ENCODE measurements around the gene PODN. TPM values are rescaled to one million over a fixed set of nuclear protein-coding genes. Genes with fewer than 3 reads are reported as not detected.
A peak's percentile ranks its signal among the peaks of the same experiment; 100 is the strongest.

PODN gene
- total and polyA plus RNA-seq, 4 donors: 1.6 to 10.7 (median 6.5) TPM

GRCh38 chr1:53025769-53026112 is 36.3 kb upstream of the PODN start:
- H3K9me3 ChIP-seq (ENCODE audit: control insufficient read depth, insufficient read depth, low read length): no peaks in the 10 kb centered on the region
- H3K36me3 ChIP-seq (ENCODE audit: control insufficient read depth, insufficient read depth, low read length): peaks cover 10% of the 10 kb centered on the region
- H3K4me3 ChIP-seq (ENCODE audit: low read depth, low read length): no peak overlapping the region
- H3K4me1 ChIP-seq (ENCODE audit: control insufficient read depth, insufficient read depth, low read length): no peaks in the 10 kb centered on the region
- no peak for DNase-seq (ENCODE audit: low read depth in 4 of 6, low spot score in 6 of 6)
- no peaks in the 10 kb centered on the region for H3K27me3 ChIP-seq (ENCODE audit: control insufficient read depth, insufficient read depth, low read length)
- no peak overlapping the region for H3K27ac ChIP-seq (ENCODE audit: low read depth, low read length)
- WGBS (ENCODE audit: insufficient coverage): 75% methylated on average over 2 of the region's 2 CpGs

- Histone ChIP-seq H3K36me3 (ENCODE audit: control insufficient read depth, insufficient read depth, low read length) (peaks cover 10% of the 10 kb centered on the region), H3K27ac (ENCODE audit: low read depth, low read length) (no peak overlapping the region), H3K4me3 (ENCODE audit: low read depth, low read length) (no peak overlapping the region), H3K4me1 (ENCODE audit: control insufficient read depth, insufficient read depth, low read length) (no peaks in the 10 kb centered on the region), H3K9me3 (ENCODE audit: control insufficient read depth, insufficient read depth, low read length) (no peaks in the 10 kb centered on the region), H3K27me3 (ENCODE audit: control insufficient read depth, insufficient read depth, low read length) (no peaks in the 10 kb centered on the region)
- no peak for DNase-seq (ENCODE audit: low read depth in 4 of 6, low spot score in 6 of 6)
- 61% methylated on average over 2 of the region's 2 CpGs for WGBS (ENCODE audit: insufficient coverage)
Measured at GRCh38 chr1:53026254-53026653, 35.8 kb upstream of the PODN start.

DNA sequence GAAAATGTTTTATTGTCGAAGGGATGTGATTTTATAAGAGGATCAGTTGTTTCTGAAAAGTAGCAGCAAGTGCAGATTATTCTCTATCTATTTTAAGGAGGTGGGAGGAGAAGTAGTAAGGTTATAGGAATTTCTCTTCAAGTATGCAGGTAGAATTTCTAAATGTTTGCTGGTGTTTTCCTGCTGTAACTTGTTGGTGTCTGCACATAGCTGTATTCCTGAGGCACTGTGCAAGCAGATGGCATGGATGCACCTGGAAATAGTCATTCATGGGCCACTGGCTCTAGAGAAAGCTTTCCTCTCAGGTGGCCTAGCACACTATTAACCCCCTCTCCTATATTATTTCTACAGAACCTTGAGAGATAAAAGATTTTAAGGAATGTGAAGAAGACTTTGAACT is 30.3 kb upstream of the PODN start:
- H3K27me3 ChIP-seq (ENCODE audit: control insufficient read depth, insufficient read depth, low read length): no peaks in the 10 kb centered on the region
- H3K4me1 ChIP-seq (ENCODE audit: control insufficient read depth, insufficient read depth, low read length): no peaks in the 10 kb centered on the region
- no peak overlapping the region for H3K27ac ChIP-seq (ENCODE audit: low read depth, low read length)
- DNase-seq (ENCODE audit: low read depth in 4 of 6, low spot score in 6 of 6): no peak
- H3K36me3 ChIP-seq (ENCODE audit: control insufficient read depth, insufficient read depth, low read length): peaks cover 10% of the 10 kb centered on the region
- no peaks in the 10 kb centered on the region for H3K9me3 ChIP-seq (ENCODE audit: control insufficient read depth, insufficient read depth, low read length)
- no peak overlapping the region for H3K4me3 ChIP-seq (ENCODE audit: low read depth, low read length)
- WGBS (ENCODE audit: insufficient coverage): no CpG with 5 or more reads among the region's 1 CpG

GRCh38 chr1:53037159-53037558 is 24.9 kb upstream of the PODN start:
- H3K27me3 ChIP-seq (ENCODE audit: control insufficient read depth, insufficient read depth, low read length): no peaks in the 10 kb centered on the region
- DNase-seq (ENCODE audit: low read depth in 4 of 6, low spot score in 6 of 6): no peak
- no peaks in the 10 kb centered on the region for H3K9me3 ChIP-seq (ENCODE audit: control insufficient read depth, insufficient read depth, low read length)
- H3K27ac ChIP-seq (ENCODE audit: low read depth, low read length): no peak overlapping the region
- H3K36me3 ChIP-seq (ENCODE audit: control insufficient read depth, insufficient read depth, low read length): peaks cover 13% of the 10 kb centered on the region
- WGBS (ENCODE audit: insufficient coverage): no CpG with 5 or more reads among the region's 4 CpGs
- H3K4me1 ChIP-seq (ENCODE audit: control insufficient read depth, insufficient read depth, low read length): no peaks in the 10 kb centered on the region
- H3K4me3 ChIP-seq (ENCODE audit: low read depth, low read length): no peak overlapping the region

DNA sequence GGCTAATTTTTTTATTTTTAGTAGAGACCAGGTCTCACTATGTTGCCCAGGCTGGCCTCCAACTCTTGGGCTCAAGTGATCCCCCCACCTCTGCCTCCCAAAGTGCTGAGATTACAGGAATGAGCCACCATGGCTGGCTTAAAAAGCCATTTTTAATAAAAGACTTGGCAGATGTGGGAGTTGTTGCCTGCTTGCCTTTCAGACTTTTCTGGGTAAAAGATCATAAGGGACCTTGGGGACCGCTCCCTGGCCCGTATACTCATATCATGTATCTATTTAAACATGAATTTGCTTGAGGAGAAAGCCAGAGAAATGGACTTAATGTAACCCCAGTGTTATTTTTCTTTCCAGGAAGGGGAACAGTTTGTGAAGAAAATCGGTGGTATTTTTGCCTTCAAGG is 23.4 kb upstream of the PODN start:
- H3K9me3 ChIP-seq (ENCODE audit: control insufficient read depth, insufficient read depth, low read length): no peaks in the 10 kb centered on the region
- DNase-seq (ENCODE audit: low read depth in 4 of 6, low spot score in 6 of 6): no peak
- no peak overlapping the region for H3K27ac ChIP-seq (ENCODE audit: low read depth, low read length)
- 100% methylated on average over 1 of the region's 3 CpGs for WGBS (ENCODE audit: insufficient coverage)
- peaks cover 13% of the 10 kb centered on the region for H3K36me3 ChIP-seq (ENCODE audit: control insufficient read depth, insufficient read depth, low read length)
- no peaks in the 10 kb centered on the region for H3K4me1 ChIP-seq (ENCODE audit: control insufficient read depth, insufficient read depth, low read length)
- no peaks in the 10 kb centered on the region for H3K27me3 ChIP-seq (ENCODE audit: control insufficient read depth, insufficient read depth, low read length)
- no peak overlapping the region for H3K4me3 ChIP-seq (ENCODE audit: low read depth, low read length)

GRCh38 chr1:53043271-53043670 is 18.7 kb upstream of the PODN start:
- Histone ChIP-seq H3K4me3 (ENCODE audit: low read depth, low read length) (no peak overlapping the region), H3K4me1 (ENCODE audit: control insufficient read depth, insufficient read depth, low read length) (peaks cover 8% of the 10 kb centered on the region)
- DNase-seq (ENCODE audit: low read depth in 4 of 6, low spot score in 6 of 6): no peak

GRCh38 chr1:53044926-53045325 is 17.1 kb upstream of the PODN start:
- Histone ChIP-seq H3K4me3 (ENCODE audit: low read depth, low read length) (no peak overlapping the region), H3K9me3 (ENCODE audit: control insufficient read depth, insufficient read depth, low read length) (no peaks in the 10 kb centered on the region), H3K27ac (ENCODE audit: low read depth, low read length) (no peak overlapping the region), H3K27me3 (ENCODE audit: control insufficient read depth, insufficient read depth, low read length) (no peaks in the 10 kb centered on the region), H3K4me1 (ENCODE audit: control insufficient read depth, insufficient read depth, low read length) (peaks cover 9% of the 10 kb centered on the region), H3K36me3 (ENCODE audit: control insufficient read depth, insufficient read depth, low read length) (peaks cover 11% of the 10 kb centered on the region)
- no peak for DNase-seq (ENCODE audit: low read depth in 4 of 6, low spot score in 6 of 6)
- WGBS (ENCODE audit: insufficient coverage): no CpG with 5 or more reads among the region's 5 CpGs

More at GRCh38 chr1:53043271-53043670, 18.7 kb upstream of the PODN start:
- H3K27ac ChIP-seq (ENCODE audit: low read depth, low read length): no peak overlapping the region
- H3K9me3 ChIP-seq (ENCODE audit: control insufficient read depth, insufficient read depth, low read length): no peaks in the 10 kb centered on the region
- no peaks in the 10 kb centered on the region for H3K27me3 ChIP-seq (ENCODE audit: control insufficient read depth, insufficient read depth, low read length)
- peaks cover 13% of the 10 kb centered on the region for H3K36me3 ChIP-seq (ENCODE audit: control insufficient read depth, insufficient read depth, low read length)

GRCh38 chr1:53046930-53047329 is 15.1 kb upstream of the PODN start:
- H3K27ac ChIP-seq (ENCODE audit: low read depth, low read length): no peak overlapping the region
- H3K9me3 ChIP-seq (ENCODE audit: control insufficient read depth, insufficient read depth, low read length): no peaks in the 10 kb centered on the region
- peak in 2 of 6 donors; percentile 29 to 49 for DNase-seq (ENCODE audit: low read depth in 4 of 6, low spot score in 6 of 6)
- no peaks in the 10 kb centered on the region for H3K36me3 ChIP-seq (ENCODE audit: control insufficient read depth, insufficient read depth, low read length)
- H3K4me3 ChIP-seq (ENCODE audit: low read depth, low read length): no peak overlapping the region
- WGBS (ENCODE audit: insufficient coverage): no CpG with 5 or more reads among the region's 2 CpGs
- no peaks in the 10 kb centered on the region for H3K27me3 ChIP-seq (ENCODE audit: control insufficient read depth, insufficient read depth, low read length)
- peaks cover 9% of the 10 kb centered on the region for H3K4me1 ChIP-seq (ENCODE audit: control insufficient read depth, insufficient read depth, low read length)

- Histone ChIP-seq H3K36me3 (ENCODE audit: control insufficient read depth, insufficient read depth, low read length) (no peaks in the 10 kb centered on the region), H3K9me3 (ENCODE audit: control insufficient read depth, insufficient read depth, low read length) (no peaks in the 10 kb centered on the region), H3K4me3 (ENCODE audit: low read depth, low read length) (no peak overlapping the region), H3K27me3 (ENCODE audit: control insufficient read depth, insufficient read depth, low read length) (no peaks in the 10 kb centered on the region), H3K4me1 (ENCODE audit: control insufficient read depth, insufficient read depth, low read length) (peaks cover 9% of the 10 kb centered on the region), H3K27ac (ENCODE audit: low read depth, low read length) (no peak overlapping the region)
- 75% methylated on average over 2 of the region's 5 CpGs for WGBS (ENCODE audit: insufficient coverage)
- DNase-seq (ENCODE audit: low read depth in 4 of 6, low spot score in 6 of 6): peak in 1 of 6 donors; percentile 47
Measured at GRCh38 chr1:53047737-53048736, 14.0 kb upstream of the PODN start.

GRCh38 chr1:53048960-53049573 is 12.9 kb upstream of the PODN start:
- DNase-seq (ENCODE audit: low read depth in 4 of 6, low spot score in 6 of 6): peak in 2 of 6 donors; percentile 71 to 81
- Histone ChIP-seq H3K4me3 (ENCODE audit: low read depth, low read length) (no peak overlapping the region), H3K27me3 (ENCODE audit: control insufficient read depth, insufficient read depth, low read length) (no peaks in the 10 kb centered on the region), H3K36me3 (ENCODE audit: control insufficient read depth, insufficient read depth, low read length) (peaks cover 3% of the 10 kb centered on the region), H3K27ac (ENCODE audit: low read depth, low read length) (no peak overlapping the region), H3K9me3 (ENCODE audit: control insufficient read depth, insufficient read depth, low read length) (no peaks in the 10 kb centered on the region), H3K4me1 (ENCODE audit: control insufficient read depth, insufficient read depth, low read length) (peaks cover 9% of the 10 kb centered on the region)
- 60% methylated on average over 2 of the region's 3 CpGs for WGBS (ENCODE audit: insufficient coverage)
